Liver (tissue), 9 donors: ENCODE results near the gene SUCLG2. TPM values are rescaled to one million over a fixed set of nuclear protein-coding genes. Genes with fewer than 3 reads are reported as not detected.

Experiments
- DNase-seq: peaks from one replicate; pipeline ENCODE4 v3.0.0-alpha.2; 2017; ENCODE audit warnings: low spot score
- H3K27ac ChIP-seq, 2 donors: one replicate each; pipeline ENCODE4 v1.7.0; 2013; ENCODE audit warnings: inconsistent platforms in 2 of 2, low read length in 2 of 2, control low read depth in 1 of 2, low read depth in 1 of 2, mild to moderate bottlenecking in 1 of 2
- H3K27me3 ChIP-seq, 4 donors: one replicate each; pipeline versions ENCODE4 v1.6.1 to v1.7.0; 2013; ENCODE audit warnings: low read length in 3 of 4, inconsistent platforms in 1 of 4, mild to moderate bottlenecking in 1 of 4, moderate library complexity in 1 of 4; ENCODE audit not compliant: control insufficient read depth in 4 of 4, insufficient read depth in 4 of 4
- H3K36me3 ChIP-seq, 4 donors: one replicate each; pipeline versions ENCODE4 v1.6.1 to v1.7.0; 2013; ENCODE audit warnings: low read length in 3 of 4, mild to moderate bottlenecking in 3 of 4, low read depth in 1 of 4, moderate library complexity in 1 of 4; ENCODE audit not compliant: control insufficient read depth in 4 of 4, insufficient read depth in 3 of 4
- H3K4me1 ChIP-seq, 4 donors: one replicate each; pipeline versions ENCODE4 v1.6.1 to v1.7.0; 2013; ENCODE audit warnings: low read length in 3 of 4, mild to moderate bottlenecking in 3 of 4, moderate library complexity in 1 of 4; ENCODE audit not compliant: control insufficient read depth in 4 of 4, insufficient read depth in 4 of 4
- H3K4me3 ChIP-seq, 3 donors: one replicate each; pipeline versions ENCODE4 v1.6.1 to v1.7.0; 2013; ENCODE audit warnings: low read length in 3 of 3, control low read depth in 1 of 3, low read depth in 1 of 3, mild to moderate bottlenecking in 1 of 3
- H3K9ac ChIP-seq, 2 donors: one replicate each; pipeline ENCODE4 v1.7.0; 2013; ENCODE audit warnings: low read length in 2 of 2, mild to moderate bottlenecking in 2 of 2, moderate library complexity in 2 of 2, control low read depth in 1 of 2, low read depth in 1 of 2
- H3K9me3 ChIP-seq, 4 donors: one replicate each; pipeline versions ENCODE4 v1.6.1 to v1.7.0; 2013; ENCODE audit warnings: low read length in 3 of 4; ENCODE audit not compliant: control insufficient read depth in 4 of 4
- CTCF ChIP-seq: fragments of 150-350 bp; IDR thresholded peaks from 2 replicates; pipeline ENCODE4 v1.5.1; 2017; ENCODE audit warnings: improper control_type of control experiment, low read depth, low read length; ENCODE audit not compliant: missing input control
- EGR1 ChIP-seq, 2 donors: IDR thresholded peaks; 2 replicates each; pipeline ENCODE4 v1.6.1; 2016 to 2018; ENCODE audit warnings: antibody characterized with exemption in 2 of 2, low read depth in 2 of 2
- FOXA1 ChIP-seq: IDR thresholded peaks from 2 replicates; pipeline ENCODE4 v1.6.1; 2016; ENCODE audit warnings: antibody characterized with exemption
- FOXA2 ChIP-seq: IDR thresholded peaks from 2 replicates; pipeline ENCODE4 v1.6.1; 2016; ENCODE audit warnings: antibody characterized with exemption
- GABPA ChIP-seq, 2 donors: IDR thresholded peaks in 1 of 2; conservative IDR thresholded peaks in 1 of 2; 2 replicates each; pipeline ENCODE4 v1.6.1; 2016; ENCODE audit warnings: antibody characterized with exemption in 2 of 2, mild to moderate bottlenecking in 1 of 2, moderate library complexity in 1 of 2
- HNF4A ChIP-seq, 2 donors: conservative IDR thresholded peaks; 2 replicates each; pipeline ENCODE4 v1.6.1; 2016; ENCODE audit warnings: antibody characterized with exemption in 2 of 2, mild to moderate bottlenecking in 2 of 2
- HNF4G ChIP-seq: IDR thresholded peaks from 2 replicates; pipeline ENCODE4 v1.6.1; 2016; ENCODE audit warnings: antibody characterized with exemption
- JUND ChIP-seq, 2 donors: IDR thresholded peaks; 2 replicates each; pipeline ENCODE4 v1.6.1; 2016; ENCODE audit warnings: antibody characterized with exemption in 2 of 2
- MAX ChIP-seq: IDR thresholded peaks from 2 replicates; pipeline ENCODE4 v1.6.1; 2016; ENCODE audit warnings: antibody characterized with exemption
- NR2F2 ChIP-seq: IDR thresholded peaks from 2 replicates; pipeline ENCODE4 v1.6.1; 2016; ENCODE audit warnings: antibody characterized with exemption
- RAD21 ChIP-seq, 2 donors: IDR thresholded peaks; 2 replicates each; pipeline ENCODE4 v1.6.1; 2016; ENCODE audit warnings: antibody characterized with exemption in 2 of 2, mild to moderate bottlenecking in 2 of 2
- REST ChIP-seq: IDR thresholded peaks from 2 replicates; pipeline ENCODE4 v1.6.1; 2016; ENCODE audit warnings: antibody characterized with exemption, mild to moderate bottlenecking
- RXRA ChIP-seq, 2 donors: IDR thresholded peaks; 2 replicates each; pipeline ENCODE4 v1.6.1; 2017 to 2018; ENCODE audit warnings: antibody characterized with exemption in 2 of 2, mild to moderate bottlenecking in 1 of 2
- SP1 ChIP-seq: IDR thresholded peaks from 2 replicates; pipeline ENCODE4 v1.6.1; 2018; ENCODE audit warnings: antibody characterized with exemption, mild to moderate bottlenecking
- TAF1 ChIP-seq: conservative IDR thresholded peaks from 2 replicates; pipeline ENCODE4 v1.6.1; 2016; ENCODE audit warnings: antibody characterized with exemption, mild to moderate bottlenecking
- YY1 ChIP-seq: IDR thresholded peaks from 2 replicates; pipeline ENCODE4 v1.6.1; 2016; ENCODE audit warnings: antibody characterized with exemption, mild to moderate bottlenecking
- WGBS: extraction: QIAGEN DNeasy Blood & Tissue Kit; methylation state at CpG from one replicate; pipeline ENCODE4 v1.1.7; 2013; 5-methylcytosine and 5-hydroxymethylcytosine counted together
- polyA plus RNA-seq, 2 donors: library from polyadenylated mRNA; stranded (reverse) in 1 of 2; unstranded in 1 of 2; fragments of 200-250 nt in 1 of 2; fragments of >200 nt in 1 of 2; fragmentation: Nextera tagmentation in 1 of 2; extraction: Ambion mirVana in 1 of 2; gene quantifications; one replicate each; pipeline versions ENCODE4 v1.2.1 to v1.2.3, GENCODE V29; 2013 to 2015
- total RNA-seq, 2 donors: library from RNA; depleted of rRNA; stranded (reverse); fragments of >200 nt; gene quantifications; one replicate each; pipeline ENCODE4 v1.2.3, GENCODE V29; 2014
- TF ChIP-seq, protein P1 (sequence below): IDR thresholded peaks from 2 replicates; pipeline ENCODE4 v1.6.1; 2016; ENCODE audit warnings: antibody characterized with exemption
- donor health status: healthy.
- donor health status: healthy.
- donor health status: healthy.
- donor health status: healthy.
- donor health status: healthy.

Gene SUCLG2
- total and polyA plus RNA-seq, 4 donors, result 45.3 to 114 (median 92.8) TPM

- DNase-seq, result no peak
- TF ChIP-seq EGR1 (IDR thresholded peaks at IDR 0.05; ENCODE audit: low read depth in 2 of 2), result no peak
- TF ChIP-seq REST, result no peak
- TF ChIP-seq RXRA (IDR thresholded peaks at IDR 0.05), result no peak
- TF ChIP-seq, protein P1, sequence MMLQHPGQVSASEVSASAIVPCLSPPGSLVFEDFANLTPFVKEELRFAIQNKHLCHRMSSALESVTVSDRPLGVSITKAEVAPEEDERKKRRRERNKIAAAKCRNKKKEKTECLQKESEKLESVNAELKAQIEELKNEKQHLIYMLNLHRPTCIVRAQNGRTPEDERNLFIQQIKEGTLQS, result no peak
- TF ChIP-seq HNF4G, result no peak
- TF ChIP-seq JUND (IDR thresholded peaks at IDR 0.05), result no peak
- TF ChIP-seq TAF1, result no peak
- TF ChIP-seq FOXA1, result no peak
- TF ChIP-seq SP1, result no peak
- TF ChIP-seq HNF4A (conservative IDR thresholded peaks at IDR 0.05), result no peak
- TF ChIP-seq YY1, result no peak
- no peak for TF ChIP-seq CTCF
- TF ChIP-seq NR2F2, result no peak
- TF ChIP-seq FOXA2, result no peak
- Histone ChIP-seq H3K27ac (no peak overlapping the region), H3K4me1 (no peaks in the 10 kb centered on the region), H3K9ac (no peak overlapping the region), H3K27me3 (no peaks in the 10 kb centered on the region), H3K9me3 (no peaks in the 10 kb centered on the region), H3K4me3 (no peak overlapping the region), H3K36me3 (peaks cover 0 to 9% (median 3%) of the 10 kb centered on the region in 4 donors)
- 79% methylated on average over 3 of the region's 3 CpGs for WGBS
These were observed 40.2 kb downstream of the SUCLG2 start for GRCh38 chr3:67614195-67614594.

DNA sequence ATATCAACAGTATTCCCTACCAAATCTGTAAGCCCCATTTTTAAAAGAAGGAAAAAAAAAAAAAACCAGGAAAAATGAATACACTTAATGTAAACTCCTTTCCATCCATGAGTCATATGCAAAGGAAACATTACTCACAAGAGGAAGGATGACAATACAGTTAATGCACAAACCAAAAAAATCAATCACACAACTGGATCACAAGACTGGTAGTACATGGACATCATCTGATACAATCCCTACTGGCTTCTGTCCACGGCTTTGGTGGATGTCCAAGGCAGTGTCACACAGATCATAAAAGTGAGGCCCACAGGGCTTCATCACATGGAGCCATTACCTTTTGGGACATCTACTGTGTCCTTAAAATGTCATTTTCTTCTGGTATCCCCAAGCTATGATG lies 44.0 kb downstream of the SUCLG2 start:
- Histone ChIP-seq H3K9ac (no peak overlapping the region), H3K4me1 (no peaks in the 10 kb centered on the region), H3K4me3 (no peak overlapping the region), H3K36me3 (peaks cover 0 to 30% (median 18%) of the 10 kb centered on the region in 4 donors), H3K9me3 (no peaks in the 10 kb centered on the region), H3K27me3 (no peaks in the 10 kb centered on the region), H3K27ac (no peak overlapping the region)
- TF ChIP-seq HNF4G, result no peak
- 89% methylated on average over 1 of the region's 1 CpG for WGBS
- DNase-seq, result no peak

DNA sequence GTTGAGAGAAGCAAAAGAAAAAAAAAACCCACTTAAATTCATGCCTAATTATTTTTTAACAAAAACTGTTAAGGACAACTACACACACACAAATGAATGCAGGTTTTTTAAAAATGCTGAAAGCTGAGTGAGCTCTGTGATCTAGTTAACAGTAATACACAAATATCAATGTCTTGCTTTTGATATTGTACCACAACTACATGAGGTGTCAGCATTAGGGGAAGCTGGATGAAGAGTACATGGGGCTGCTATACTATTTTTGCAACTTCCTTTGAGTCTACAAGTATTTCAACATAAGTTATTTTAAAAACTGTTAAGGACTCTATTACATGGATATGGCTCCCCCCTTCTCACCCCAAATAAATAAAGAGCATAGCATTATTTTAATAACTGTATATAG lies 44.7 kb downstream of the SUCLG2 start:
- no peak overlapping the region for H3K9ac ChIP-seq
- H3K4me1 ChIP-seq, result no peaks in the 10 kb centered on the region
- H3K27me3 ChIP-seq, result no peaks in the 10 kb centered on the region
- no peak overlapping the region for H3K27ac ChIP-seq
- no peak for DNase-seq
- no peak overlapping the region for H3K4me3 ChIP-seq
- peaks cover 0 to 32% (median 22%) of the 10 kb centered on the region in 4 donors for H3K36me3 ChIP-seq
- H3K9me3 ChIP-seq, result no peaks in the 10 kb centered on the region
- no peak for TF ChIP-seq JUND (IDR thresholded peaks at IDR 0.05)
- no peak for TF ChIP-seq NR2F2
- TF ChIP-seq MAX, result no peak
- no peak for TF ChIP-seq CTCF
- TF ChIP-seq YY1, result no peak
- no peak for TF ChIP-seq RAD21 (IDR thresholded peaks at IDR 0.05)
- TF ChIP-seq HNF4G, result no peak
- no peak for TF ChIP-seq RXRA (IDR thresholded peaks at IDR 0.05)
- TF ChIP-seq GABPA (IDR thresholded peaks at IDR 0.05 in 1 of 2, conservative IDR thresholded peaks at IDR 0.05 in 1 of 2), result no peak
- no peak for TF ChIP-seq EGR1 (IDR thresholded peaks at IDR 0.05; ENCODE audit: low read depth in 2 of 2)
- TF ChIP-seq HNF4A (conservative IDR thresholded peaks at IDR 0.05), result no peak
- TF ChIP-seq, protein P1, result no peak
- no peak for TF ChIP-seq FOXA1
- TF ChIP-seq FOXA2, result no peak
- TF ChIP-seq TAF1, result no peak
